Endothelial cell of umbilical vein (primary cell): ENCODE results near the gene EDEM1. TPM values are rescaled to one million over a fixed set of nuclear protein-coding genes. Genes with fewer than 3 reads are reported as not detected.

Experiments used
- BruUV-seq: library from RNA; stranded (reverse); fragments of 400-500 nt; replicated peaks from 2 replicates; lab custom pipeline; 2021; lab: Mats Ljungman, UMichigan
- CTCF ChIA-PET: fragments of 300-600, 350-600 bp; sonication (Branson Sonifier 250); formaldehyde crosslinking; loops from one replicate; lab custom pipeline; 2021; ENCODE audit warnings: antibody characterized with exemption, inconsistent platforms; lab: Charles Lee
- POLR2A ChIA-PET: fragments of 300-600, 350-600 bp; sonication (Branson Sonifier 250); formaldehyde crosslinking; loops from one replicate; lab custom pipeline; 2021; ENCODE audit warnings: antibody characterized with exemption, inconsistent platforms; lab: Charles Lee
- DNase-seq: peaks from one replicate; pipeline ENCODE4 v3.0.0-alpha.2; 2011; ENCODE audit warnings: low read depth, low spot score
- FAIRE-seq: peaks from 2 replicates; lab custom pipeline; 2011; peaks lifted over from hg19 to GRCh38; lab: Jason Lieb, UNC
- H2AFZ ChIP-seq: 2 replicates; pipeline ENCODE4 v1.6.0; 2012; ENCODE audit warnings: low read depth, low read length, control low read depth, inconsistent platforms
- H3K27ac ChIP-seq: 2 replicates; pipeline ENCODE4 v1.5.1; 2011; ENCODE audit warnings: low read depth, mild to moderate bottlenecking, control low read depth, low read length, moderate library complexity; ENCODE audit not compliant: insufficient read depth
- H3K27me3 ChIP-seq, 2 experiments: 2 replicates each; pipeline versions ENCODE4 v1.6.0 to v1.6.1; 2011; ENCODE audit warnings: low read length in 2 of 2, mixed read lengths in 1 of 2; ENCODE audit not compliant: control insufficient read depth in 2 of 2, insufficient read depth in 2 of 2
- H3K36me3 ChIP-seq, 2 experiments: 2 replicates in 1 of 2; 3 replicates in 1 of 2; pipeline ENCODE4 v1.5.1; 2011; ENCODE audit warnings: low read length in 2 of 2, mild to moderate bottlenecking in 1 of 2, moderate library complexity in 1 of 2; ENCODE audit not compliant: control insufficient read depth in 2 of 2, insufficient read depth in 2 of 2; ENCODE audit errors: extremely low read depth in 1 of 2
- H3K4me1 ChIP-seq: 3 replicates; pipeline ENCODE4 v1.5.1; 2011; ENCODE audit warnings: mild to moderate bottlenecking, low read length; ENCODE audit not compliant: control insufficient read depth, insufficient read depth; ENCODE audit errors: extremely low read depth
- H3K4me2 ChIP-seq: 2 replicates; pipeline ENCODE4 v1.6.1; 2011; ENCODE audit warnings: low read length, control low read depth, mixed read lengths; ENCODE audit not compliant: insufficient read depth
- H3K4me3 ChIP-seq, 3 experiments: fragments of 200-600 bp in 1 of 3; sonication (generic), shearing (Covaris generic) in 1 of 3; replicated peaks in 1 of 3; 2 replicates each; pipeline ENCODE4 v1.5.1; 2011 to 2016; ENCODE audit warnings: control low read depth in 3 of 3, low read length in 3 of 3, mild to moderate bottlenecking in 2 of 3, inconsistent platforms in 1 of 3, low read depth in 1 of 3, moderate library complexity in 1 of 3; ENCODE audit not compliant: insufficient read depth in 1 of 3
- H3K79me2 ChIP-seq: 2 replicates; pipeline ENCODE4 v1.6.0; 2012; ENCODE audit warnings: low read length, inconsistent platforms; ENCODE audit not compliant: control insufficient read depth, insufficient read depth
- H3K9ac ChIP-seq: replicated peaks from 2 replicates; pipeline ENCODE3; 2011; ENCODE audit warnings: low read length, control low read depth; ENCODE audit not compliant: insufficient read depth; ENCODE audit errors: extremely low read depth
- H3K9me1 ChIP-seq: replicated peaks from 3 replicates; pipeline ENCODE4 v1.6.0; 2011; ENCODE audit warnings: mild to moderate bottlenecking, low read length; ENCODE audit not compliant: control insufficient read depth, insufficient read depth; ENCODE audit errors: extremely low read depth
- H3K9me3 ChIP-seq: replicated peaks from 2 replicates; pipeline ENCODE4 v1.5.1; 2012; ENCODE audit warnings: low read length, inconsistent platforms; ENCODE audit not compliant: control insufficient read depth, insufficient read depth
- H4K20me1 ChIP-seq: replicated peaks from 2 replicates; pipeline ENCODE3; 2011; ENCODE audit warnings: mild to moderate bottlenecking, low read length; ENCODE audit not compliant: control insufficient read depth, insufficient read depth; ENCODE audit errors: extremely low read depth
- EZH2 ChIP-seq: IDR thresholded peaks from 2 replicates; pipeline ENCODE4 v1.6.1; 2012; ENCODE audit warnings: borderline replicate concordance, low read depth, mild to moderate bottlenecking, moderate library complexity, low read length, inconsistent platforms; ENCODE audit not compliant: severe bottlenecking
- FOS ChIP-seq: IDR thresholded peaks from 2 replicates; pipeline ENCODE4 v1.6.1; 2011; ENCODE audit warnings: mild to moderate bottlenecking, low read length, moderate library complexity, borderline replicate concordance; ENCODE audit not compliant: insufficient read depth
- GATA2 ChIP-seq: IDR thresholded peaks from 2 replicates; pipeline ENCODE4 v1.7.0; 2011; ENCODE audit warnings: low read depth, mild to moderate bottlenecking, moderate library complexity, mixed read lengths, low read length; ENCODE audit not compliant: insufficient read length, insufficient read depth
- JUN ChIP-seq: IDR thresholded peaks from 2 replicates; pipeline ENCODE4 v1.6.1; 2011; ENCODE audit warnings: borderline replicate concordance, low read depth; ENCODE audit not compliant: insufficient read length, insufficient read depth
- MYC ChIP-seq: IDR thresholded peaks from one replicate; pipeline ENCODE4 v1.6.1; 2011; ENCODE audit warnings: mild to moderate bottlenecking, low read depth, low read length
- POLR2A ChIP-seq: IDR thresholded peaks from 2 replicates; pipeline ENCODE4 v1.6.1; 2012; ENCODE audit warnings: low read depth, mild to moderate bottlenecking, control low read depth, low read length
- POLR2AphosphoS5 ChIP-seq: IDR thresholded peaks from 2 replicates; pipeline ENCODE4 v1.6.1; 2012; ENCODE audit warnings: low read depth, mild to moderate bottlenecking, control low read depth, low read length, moderate library complexity; ENCODE audit not compliant: insufficient read depth
- dilution Hi-C: fragments of 300-500 bp; cut with MboI; formaldehyde crosslinking; loops from one replicate; pipeline ENCODE4 v1.15.0; 2019; ENCODE audit warnings: low sequenced_read_pairs; ENCODE audit not compliant: extremely low pct_ligation_motif_present
- intact Hi-C: fragments of 100-400 bp; cut with micrococcal nuclease; formaldehyde crosslinking; loops from one replicate; pipeline ENCODE4 v1.10.0; 2022
- polyA plus RNA-seq, 4 experiments: library from polyadenylated mRNA; depleted of rRNA in 3 of 4; stranded (reverse) in 3 of 4; unstranded in 1 of 4; fragments of >200 nt; gene quantifications; 2 replicates each; pipeline versions ENCODE4 v1.2.1 to v1.2.3, GENCODE V29; 2011 to 2012; ENCODE audit warnings: missing spikeins in 1 of 4
- total RNA-seq: library from RNA; stranded (reverse); gene quantifications from 2 replicates; pipeline ENCODE4 v1.2.3, GENCODE V29; 2021
- TF ChIP-seq, protein P1 (sequence below), 2 donors: IDR thresholded peaks; 1 replicate in 1 of 2; 2 replicates in 1 of 2; pipeline ENCODE4 v1.5.1; 2011; ENCODE audit warnings: low read length in 2 of 2, mild to moderate bottlenecking in 2 of 2, moderate library complexity in 2 of 2, control low read depth in 1 of 2, inconsistent platforms in 1 of 2, low read depth in 1 of 2; ENCODE audit not compliant: insufficient read depth in 1 of 2; ENCODE audit errors: extremely low read depth in 1 of 2
- TF ChIP-seq, protein P2 (sequence below): IDR thresholded peaks from 2 replicates; pipeline ENCODE4 v1.6.1; 2011; ENCODE audit not compliant: insufficient read depth, insufficient read length

The EDEM1 gene
- total and polyA plus RNA-seq, 2 donors (not counting 3 experiments of a cell fraction or from before 2014, with no cell fraction given) = 19.4 to 61.1 TPM

DNA sequence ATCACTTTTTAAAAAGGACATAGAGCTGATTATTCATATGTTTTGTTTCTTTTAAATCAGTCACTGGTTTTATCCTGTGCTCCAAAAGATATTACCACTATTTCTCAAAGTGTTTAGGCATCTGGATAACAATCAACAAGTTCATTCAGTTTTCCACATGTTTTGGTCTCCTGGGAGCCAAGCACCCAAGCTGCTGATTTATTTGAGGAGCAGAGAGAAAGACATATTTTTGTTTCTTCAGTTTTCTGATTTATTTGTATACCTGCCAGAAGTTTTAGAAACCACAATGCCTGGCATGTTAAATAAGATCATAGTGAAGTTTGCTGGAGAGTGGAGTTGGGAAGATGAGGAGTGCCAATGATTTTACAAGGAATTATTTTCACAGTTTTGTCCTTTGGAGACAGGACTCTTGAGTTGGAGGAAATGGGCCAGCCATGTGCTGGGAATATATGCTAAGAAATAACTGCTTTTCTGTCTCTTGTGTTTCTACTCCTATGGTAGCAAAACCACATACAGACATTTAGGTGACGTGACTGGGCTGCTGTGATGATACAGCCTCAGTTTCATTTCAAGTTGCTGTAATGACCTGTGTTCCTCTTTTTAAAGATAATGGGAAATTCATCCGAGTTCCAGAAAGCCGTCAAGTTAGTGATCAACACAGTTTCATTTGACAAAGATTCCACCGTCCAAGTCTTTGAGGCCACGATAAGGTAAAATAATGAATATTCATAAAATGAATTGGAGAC is 11.7 kb downstream of the EDEM1 start:
- Histone ChIP-seq H3K27me3 (no peaks in the 10 kb centered on the region), H3K36me3 (peaks cover 18 to 27% of the 10 kb centered on the region in 2 experiments), H2AFZ (no peak overlapping the region), H3K4me3 (no peak overlapping the region), H4K20me1 (no peaks in the 10 kb centered on the region), H3K9me3 (no peaks in the 10 kb centered on the region), H3K27ac (no peak overlapping the region), H3K4me1 (peaks cover 33% of the 10 kb centered on the region), H3K9ac (no peak overlapping the region), H3K79me2 (peaks cover 35% of the 10 kb centered on the region), H3K4me2 (no peak overlapping the region), H3K9me1 (no peaks in the 10 kb centered on the region)
- no peak for FAIRE-seq
- CTCF ChIA-PET = interaction anchor here (1.5 to 3.0 kb wide), 2 partner anchors 14 to 488 kb away, joined by 3 to 12 read pairs; no protein-coding TSS in a partner anchor
- no peak for DNase-seq
- dilution Hi-C loops = no loop called here
- intact Hi-C loops = no loop called here
- POLR2A ChIA-PET = no interaction called here
- no TSS peak for BruUV-seq
- TF ChIP-seq JUN (no peak), GATA2 (no peak), FOS (no peak), POLR2A (no peak), MYC (no peak), POLR2AphosphoS5 (no peak), EZH2 (no peak)
- TF ChIP-seq, protein P1, sequence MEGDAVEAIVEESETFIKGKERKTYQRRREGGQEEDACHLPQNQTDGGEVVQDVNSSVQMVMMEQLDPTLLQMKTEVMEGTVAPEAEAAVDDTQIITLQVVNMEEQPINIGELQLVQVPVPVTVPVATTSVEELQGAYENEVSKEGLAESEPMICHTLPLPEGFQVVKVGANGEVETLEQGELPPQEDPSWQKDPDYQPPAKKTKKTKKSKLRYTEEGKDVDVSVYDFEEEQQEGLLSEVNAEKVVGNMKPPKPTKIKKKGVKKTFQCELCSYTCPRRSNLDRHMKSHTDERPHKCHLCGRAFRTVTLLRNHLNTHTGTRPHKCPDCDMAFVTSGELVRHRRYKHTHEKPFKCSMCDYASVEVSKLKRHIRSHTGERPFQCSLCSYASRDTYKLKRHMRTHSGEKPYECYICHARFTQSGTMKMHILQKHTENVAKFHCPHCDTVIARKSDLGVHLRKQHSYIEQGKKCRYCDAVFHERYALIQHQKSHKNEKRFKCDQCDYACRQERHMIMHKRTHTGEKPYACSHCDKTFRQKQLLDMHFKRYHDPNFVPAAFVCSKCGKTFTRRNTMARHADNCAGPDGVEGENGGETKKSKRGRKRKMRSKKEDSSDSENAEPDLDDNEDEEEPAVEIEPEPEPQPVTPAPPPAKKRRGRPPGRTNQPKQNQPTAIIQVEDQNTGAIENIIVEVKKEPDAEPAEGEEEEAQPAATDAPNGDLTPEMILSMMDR (IDR thresholded peaks at IDR 0.05; ENCODE audit: extremely low read depth in 1 of 2, insufficient read depth in 1 of 2, low read depth in 1 of 2, low read length in 2 of 2) = no peak
- TF ChIP-seq, protein P2, sequence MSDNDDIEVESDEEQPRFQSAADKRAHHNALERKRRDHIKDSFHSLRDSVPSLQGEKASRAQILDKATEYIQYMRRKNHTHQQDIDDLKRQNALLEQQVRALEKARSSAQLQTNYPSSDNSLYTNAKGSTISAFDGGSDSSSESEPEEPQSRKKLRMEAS = no peak
